ENCODE data around the gene ADAMTS18. TPM values are rescaled to one million over a fixed set of nuclear protein-coding genes. Genes with fewer than 3 reads are reported as not detected.

ADAMTS18 gene
- total RNA-seq, 1 experiment from 2014 or later, result not detected

DNA sequence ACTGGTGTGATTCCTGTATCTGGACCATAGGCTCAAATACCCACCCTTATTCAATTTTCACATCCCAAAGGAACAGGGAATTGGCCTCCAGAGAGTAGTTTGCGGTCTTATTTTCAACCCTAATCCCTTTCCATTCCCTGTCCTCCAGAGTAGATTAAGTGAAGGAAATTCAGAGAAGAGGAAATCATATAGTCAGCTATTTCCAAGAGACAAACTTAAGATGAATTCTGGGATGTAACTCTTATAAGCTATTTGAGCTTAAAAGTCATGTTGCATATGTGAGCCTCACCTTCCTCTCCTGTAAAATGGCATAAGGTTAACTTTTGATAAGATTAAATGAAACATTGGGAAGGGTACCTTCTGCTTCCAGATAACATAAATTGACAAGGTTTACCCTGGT is 37.4 kb upstream of the ADAMTS18 start:
- CTCF ChIA-PET, result no interaction called here
- H3K27ac ChIP-seq (ENCODE audit: low read depth, low read length, poor library complexity, severe bottlenecking), result no peak overlapping the region
- intact Hi-C loops (cut with micrococcal nuclease; ENCODE audit: unreplicated experiment), result no loop called here
- no peaks in the 10 kb centered on the region for H3K9me3 ChIP-seq (ENCODE audit: low read depth, low read length, poor library complexity, severe bottlenecking)
- DNase-seq (ENCODE audit: low spot score), result no peak
- no peaks in the 10 kb centered on the region for H3K4me1 ChIP-seq (ENCODE audit: insufficient read depth, low read length, poor library complexity, severe bottlenecking)
- POLR2A ChIA-PET (ENCODE audit: low non-redundant PET), result no interaction called here
- H3K27me3 ChIP-seq (replicated peaks; ENCODE audit: insufficient read depth, low read depth, low read length, poor library complexity), result no peaks in the 10 kb centered on the region
- no peaks in the 10 kb centered on the region for H3K36me3 ChIP-seq (ENCODE audit: insufficient read depth, low read length, poor library complexity, severe bottlenecking)
- TF ChIP-seq, protein P1, sequence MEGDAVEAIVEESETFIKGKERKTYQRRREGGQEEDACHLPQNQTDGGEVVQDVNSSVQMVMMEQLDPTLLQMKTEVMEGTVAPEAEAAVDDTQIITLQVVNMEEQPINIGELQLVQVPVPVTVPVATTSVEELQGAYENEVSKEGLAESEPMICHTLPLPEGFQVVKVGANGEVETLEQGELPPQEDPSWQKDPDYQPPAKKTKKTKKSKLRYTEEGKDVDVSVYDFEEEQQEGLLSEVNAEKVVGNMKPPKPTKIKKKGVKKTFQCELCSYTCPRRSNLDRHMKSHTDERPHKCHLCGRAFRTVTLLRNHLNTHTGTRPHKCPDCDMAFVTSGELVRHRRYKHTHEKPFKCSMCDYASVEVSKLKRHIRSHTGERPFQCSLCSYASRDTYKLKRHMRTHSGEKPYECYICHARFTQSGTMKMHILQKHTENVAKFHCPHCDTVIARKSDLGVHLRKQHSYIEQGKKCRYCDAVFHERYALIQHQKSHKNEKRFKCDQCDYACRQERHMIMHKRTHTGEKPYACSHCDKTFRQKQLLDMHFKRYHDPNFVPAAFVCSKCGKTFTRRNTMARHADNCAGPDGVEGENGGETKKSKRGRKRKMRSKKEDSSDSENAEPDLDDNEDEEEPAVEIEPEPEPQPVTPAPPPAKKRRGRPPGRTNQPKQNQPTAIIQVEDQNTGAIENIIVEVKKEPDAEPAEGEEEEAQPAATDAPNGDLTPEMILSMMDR (conservative IDR thresholded peaks at IDR 0.05; ENCODE audit: low read depth, low read length), result no peak
- TF ChIP-seq EZH2 (IDR thresholded peaks at IDR 0.05; ENCODE audit: borderline replicate concordance, low read depth, low read length, poor library complexity, severe bottlenecking), result no peak
- no peak overlapping the region for H3K4me3 ChIP-seq (ENCODE audit: low read depth, low read length, poor library complexity, severe bottlenecking)
- BruUV-seq (replicated peaks), result no TSS peak

DNA sequence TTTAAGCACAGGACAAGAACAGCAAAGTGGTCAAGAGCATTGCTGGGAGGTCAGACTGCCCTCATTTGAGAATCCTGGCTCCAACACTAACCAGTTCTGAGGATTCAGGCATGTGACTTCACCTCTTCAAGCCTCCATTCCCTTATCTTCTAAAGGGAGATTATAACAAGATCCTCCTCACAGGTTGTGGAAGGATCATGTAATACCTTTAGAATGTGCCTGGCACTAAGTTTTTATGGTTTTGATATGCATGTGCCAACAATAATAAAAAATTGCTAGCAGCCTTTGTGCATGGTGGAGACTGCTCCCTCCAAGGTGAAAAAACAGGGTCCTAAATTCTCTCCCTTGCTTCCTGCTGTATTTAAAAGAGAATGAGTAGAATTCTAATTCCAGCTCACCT is 36.0 kb upstream of the ADAMTS18 start:
- no peaks in the 10 kb centered on the region for H3K4me1 ChIP-seq (ENCODE audit: insufficient read depth, low read length, poor library complexity, severe bottlenecking)
- no peak overlapping the region for H3K4me3 ChIP-seq (ENCODE audit: low read depth, low read length, poor library complexity, severe bottlenecking)
- no peaks in the 10 kb centered on the region for H3K9me3 ChIP-seq (ENCODE audit: low read depth, low read length, poor library complexity, severe bottlenecking)
- no peaks in the 10 kb centered on the region for H3K36me3 ChIP-seq (ENCODE audit: insufficient read depth, low read length, poor library complexity, severe bottlenecking)
- CTCF ChIA-PET, result no interaction called here
- no TSS peak for BruUV-seq (replicated peaks)
- no peak for TF ChIP-seq EZH2 (IDR thresholded peaks at IDR 0.05; ENCODE audit: borderline replicate concordance, low read depth, low read length, poor library complexity, severe bottlenecking)
- TF ChIP-seq, protein P1 (conservative IDR thresholded peaks at IDR 0.05; ENCODE audit: low read depth, low read length), result no peak
- intact Hi-C loops (cut with micrococcal nuclease; ENCODE audit: unreplicated experiment), result no loop called here
- no peak for DNase-seq (ENCODE audit: low spot score)
- H3K27me3 ChIP-seq (replicated peaks; ENCODE audit: insufficient read depth, low read depth, low read length, poor library complexity), result no peaks in the 10 kb centered on the region
- H3K27ac ChIP-seq (ENCODE audit: low read depth, low read length, poor library complexity, severe bottlenecking), result no peak overlapping the region
- POLR2A ChIA-PET (ENCODE audit: low non-redundant PET), result no interaction called here

DNA sequence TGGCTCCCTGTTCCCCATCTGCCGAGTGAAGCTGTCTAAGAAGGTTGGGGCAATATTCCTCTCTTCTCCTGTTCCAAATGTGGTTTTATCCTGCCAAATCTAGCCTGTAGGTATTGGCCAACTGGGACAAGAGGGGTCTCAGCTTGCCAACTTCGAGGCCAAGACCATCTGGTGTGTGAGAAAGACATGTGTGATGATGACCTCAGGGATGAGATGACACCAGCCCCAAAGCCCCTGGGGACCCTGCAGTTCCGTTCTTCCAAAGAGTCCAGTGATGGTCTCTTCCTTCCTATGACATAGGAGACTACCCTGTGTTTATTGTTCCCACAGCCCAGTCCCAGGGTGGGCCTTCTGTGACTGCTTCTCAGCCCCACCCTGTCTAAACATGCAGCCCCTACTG is 34.8 kb upstream of the ADAMTS18 start:
- Histone ChIP-seq H3K4me1 (ENCODE audit: insufficient read depth, low read length, poor library complexity, severe bottlenecking) (no peaks in the 10 kb centered on the region), H3K9me3 (ENCODE audit: low read depth, low read length, poor library complexity, severe bottlenecking) (no peaks in the 10 kb centered on the region), H3K4me3 (ENCODE audit: low read depth, low read length, poor library complexity, severe bottlenecking) (no peak overlapping the region), H3K36me3 (ENCODE audit: insufficient read depth, low read length, poor library complexity, severe bottlenecking) (no peaks in the 10 kb centered on the region), H3K27me3 (replicated peaks; ENCODE audit: insufficient read depth, low read depth, low read length, poor library complexity) (no peaks in the 10 kb centered on the region), H3K27ac (ENCODE audit: low read depth, low read length, poor library complexity, severe bottlenecking) (no peak overlapping the region)
- ChIA-PET CTCF (no interaction called here), POLR2A (ENCODE audit: low non-redundant PET) (no interaction called here)
- BruUV-seq (replicated peaks), result no TSS peak
- intact Hi-C loops (cut with micrococcal nuclease; ENCODE audit: unreplicated experiment), result no loop called here
- TF ChIP-seq EZH2 (IDR thresholded peaks at IDR 0.05; ENCODE audit: borderline replicate concordance, low read depth, low read length, poor library complexity, severe bottlenecking), result no peak
- TF ChIP-seq, protein P1 (conservative IDR thresholded peaks at IDR 0.05; ENCODE audit: low read depth, low read length), result no peak
- DNase-seq (ENCODE audit: low spot score), result no peak

Data from A673 (cell line).